K562 (cell line): Measurements from ENCODE around the gene CTDSP2.

Experiments used
- BRCA1 ChIP-seq, 2 experiments: fragments of 450-650 bp in 1 of 2; sonication (generic) in 1 of 2; formaldehyde crosslinking in 1 of 2; IDR thresholded peaks; 2 replicates each; pipeline versions ENCODE4 v1.5.0 to v1.6.1; 2017 to 2020; ENCODE audit warnings: mild to moderate bottlenecking in 1 of 2, missing genetic modification reagents in 1 of 2
- ELF4 ChIP-seq: fragments of 450-650 bp; formaldehyde crosslinking; IDR thresholded peaks from 2 replicates; pipeline ENCODE4 v1.4.0; 2022; ENCODE audit warnings: missing genetic modification characterization
- FOXA3 ChIP-seq, 2 experiments: fragments of 450-650 bp in 1 of 2; sonication (generic) in 1 of 2; formaldehyde crosslinking; IDR thresholded peaks in 1 of 2; conservative IDR thresholded peaks in 1 of 2; 2 replicates each; pipeline versions ENCODE4 v1.4.0 to v1.8.0; 2020 to 2022; ENCODE audit warnings: mild to moderate bottlenecking in 2 of 2, missing genetic modification reagents in 1 of 2
- ILK ChIP-seq: fragments of 450-650 bp; IDR thresholded peaks from 2 replicates; pipeline ENCODE4 v1.6.1; 2016; ENCODE audit warnings: missing genetic modification characterization, low read depth, mild to moderate bottlenecking, missing compliant biosample characterization, moderate library complexity, borderline replicate concordance
- KHSRP ChIP-seq: fragments of 450-650 bp; IDR thresholded peaks from 2 replicates; pipeline ENCODE4 v1.6.1; 2017
- NR3C1 ChIP-seq: sonication (generic); formaldehyde crosslinking; IDR thresholded peaks from 2 replicates; pipeline ENCODE4 v1.8.1; 2022; ENCODE audit warnings: missing genetic modification reagents
- RBBP5 ChIP-seq: fragments of 200-600 bp; sonication (generic); IDR thresholded peaks from 2 replicates; pipeline ENCODE4 v1.6.1; 2012; ENCODE audit warnings: borderline replicate concordance, mild to moderate bottlenecking, low read length, control low read depth, inconsistent platforms; ENCODE audit not compliant: insufficient read depth, poor library complexity, severe bottlenecking
- RERE ChIP-seq: sonication (generic); formaldehyde crosslinking; IDR thresholded peaks from 2 replicates; pipeline ENCODE4 v1.8.0; 2023; ENCODE audit warnings: missing genetic modification reagents, mild to moderate bottlenecking, borderline replicate concordance
- SP1 ChIP-seq: sonication (generic); formaldehyde crosslinking; IDR thresholded peaks from 2 replicates; pipeline ENCODE4 v1.8.1; 2022; ENCODE audit warnings: mild to moderate bottlenecking, missing genetic modification reagents
- TF ChIP-seq, protein P1 (sequence below): fragments of 450-650 bp; IDR thresholded peaks from 2 replicates; pipeline ENCODE4 v1.6.1; 2016; ENCODE audit warnings: low read depth
- TF ChIP-seq, protein P2 (sequence below): sonication (generic); formaldehyde crosslinking; IDR thresholded peaks from 2 replicates; pipeline ENCODE4 v1.5.0; 2020; ENCODE audit warnings: missing genetic modification reagents
- TF ChIP-seq, protein P3 (sequence below), 2 experiments: fragments of 450-650 bp in 1 of 2; IDR thresholded peaks; 2 replicates each; pipeline ENCODE4 v1.6.1; 2011 to 2017; ENCODE audit warnings: low read depth in 2 of 2, antibody characterized with exemption in 1 of 2, borderline replicate concordance in 1 of 2, low read length in 1 of 2, mild to moderate bottlenecking in 1 of 2, mixed read lengths in 1 of 2; ENCODE audit not compliant: control insufficient read depth in 1 of 2

- TF ChIP-seq SP1 (CRISPR knock-in tag) (no peak), RERE (CRISPR knock-in tag) (no peak), KHSRP (no peak), ELF4 (CRISPR knock-in tag) (no peak), BRCA1 (IDR thresholded peaks at IDR 0.05) (no peak), BRCA1 (CRISPR knock-in tag; IDR thresholded peaks at IDR 0.05) (no peak), RBBP5 (no peak), FOXA3 (CRISPR knock-in tag; conservative IDR thresholded peaks at IDR 0.05 in 1 of 2, IDR thresholded peaks at IDR 0.05 in 1 of 2) (no peak), ILK (tag) (no peak), NR3C1 (CRISPR knock-in tag) (no peak)
- TF ChIP-seq, protein P1, sequence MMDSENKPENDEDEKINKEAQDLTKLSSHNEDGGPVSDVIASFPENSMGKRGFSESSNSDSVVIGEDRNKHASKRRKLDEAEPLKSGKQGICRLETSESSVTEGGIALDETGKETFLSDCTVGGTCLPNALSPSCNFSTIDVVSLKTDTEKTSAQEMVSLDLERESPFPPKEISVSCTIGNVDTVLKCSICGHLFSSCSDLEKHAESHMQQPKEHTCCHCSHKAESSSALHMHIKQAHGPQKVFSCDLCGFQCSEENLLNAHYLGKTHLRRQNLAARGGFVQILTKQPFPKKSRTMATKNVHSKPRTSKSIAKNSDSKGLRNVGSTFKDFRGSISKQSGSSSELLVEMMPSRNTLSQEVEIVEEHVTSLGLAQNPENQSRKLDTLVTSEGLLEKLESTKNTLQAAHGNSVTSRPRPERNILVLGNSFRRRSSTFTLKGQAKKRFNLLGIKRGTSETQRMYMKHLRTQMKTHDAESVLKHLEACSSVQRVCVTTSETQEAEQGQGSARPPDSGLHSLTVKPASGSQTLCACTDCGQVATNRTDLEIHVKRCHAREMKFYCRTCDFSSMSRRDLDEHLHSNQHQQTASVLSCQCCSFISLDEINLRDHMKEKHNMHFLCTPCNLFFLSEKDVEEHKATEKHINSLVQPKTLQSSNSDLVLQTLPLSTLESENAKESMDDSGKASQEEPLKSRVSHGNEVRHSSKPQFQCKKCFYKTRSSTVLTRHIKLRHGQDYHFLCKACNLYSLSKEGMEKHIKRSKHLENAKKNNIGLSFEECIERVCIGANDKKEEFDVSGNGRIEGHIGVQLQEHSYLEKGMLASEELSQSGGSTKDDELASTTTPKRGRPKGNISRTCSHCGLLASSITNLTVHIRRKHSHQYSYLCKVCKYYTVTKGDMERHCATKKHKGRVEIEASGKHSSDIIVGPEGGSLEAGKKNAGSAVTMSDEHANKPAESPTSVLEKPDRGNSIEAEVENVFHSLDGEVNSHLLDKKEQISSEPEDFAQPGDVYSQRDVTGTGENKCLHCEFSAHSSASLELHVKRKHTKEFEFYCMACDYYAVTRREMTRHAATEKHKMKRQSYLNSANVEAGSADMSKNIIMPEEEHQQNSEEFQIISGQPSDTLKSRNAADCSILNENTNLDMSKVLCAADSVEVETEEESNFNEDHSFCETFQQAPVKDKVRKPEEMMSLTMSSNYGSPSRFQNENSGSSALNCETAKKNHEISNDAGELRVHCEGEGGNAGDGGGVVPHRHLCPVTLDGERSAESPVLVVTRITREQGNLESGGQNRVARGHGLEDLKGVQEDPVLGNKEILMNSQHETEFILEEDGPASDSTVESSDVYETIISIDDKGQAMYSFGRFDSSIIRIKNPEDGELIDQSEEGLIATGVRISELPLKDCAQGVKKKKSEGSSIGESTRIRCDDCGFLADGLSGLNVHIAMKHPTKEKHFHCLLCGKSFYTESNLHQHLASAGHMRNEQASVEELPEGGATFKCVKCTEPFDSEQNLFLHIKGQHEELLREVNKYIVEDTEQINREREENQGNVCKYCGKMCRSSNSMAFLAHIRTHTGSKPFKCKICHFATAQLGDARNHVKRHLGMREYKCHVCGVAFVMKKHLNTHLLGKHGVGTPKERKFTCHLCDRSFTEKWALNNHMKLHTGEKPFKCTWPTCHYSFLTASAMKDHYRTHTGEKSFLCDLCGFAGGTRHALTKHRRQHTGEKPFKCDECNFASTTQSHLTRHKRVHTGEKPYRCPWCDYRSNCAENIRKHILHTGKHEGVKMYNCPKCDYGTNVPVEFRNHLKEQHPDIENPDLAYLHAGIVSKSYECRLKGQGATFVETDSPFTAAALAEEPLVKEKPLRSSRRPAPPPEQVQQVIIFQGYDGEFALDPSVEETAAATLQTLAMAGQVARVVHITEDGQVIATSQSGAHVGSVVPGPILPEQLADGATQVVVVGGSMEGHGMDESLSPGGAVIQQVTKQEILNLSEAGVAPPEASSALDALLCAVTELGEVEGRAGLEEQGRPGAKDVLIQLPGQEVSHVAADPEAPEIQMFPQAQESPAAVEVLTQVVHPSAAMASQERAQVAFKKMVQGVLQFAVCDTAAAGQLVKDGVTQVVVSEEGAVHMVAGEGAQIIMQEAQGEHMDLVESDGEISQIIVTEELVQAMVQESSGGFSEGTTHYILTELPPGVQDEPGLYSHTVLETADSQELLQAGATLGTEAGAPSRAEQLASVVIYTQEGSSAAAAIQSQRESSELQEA = no peak
- TF ChIP-seq, protein P2, sequence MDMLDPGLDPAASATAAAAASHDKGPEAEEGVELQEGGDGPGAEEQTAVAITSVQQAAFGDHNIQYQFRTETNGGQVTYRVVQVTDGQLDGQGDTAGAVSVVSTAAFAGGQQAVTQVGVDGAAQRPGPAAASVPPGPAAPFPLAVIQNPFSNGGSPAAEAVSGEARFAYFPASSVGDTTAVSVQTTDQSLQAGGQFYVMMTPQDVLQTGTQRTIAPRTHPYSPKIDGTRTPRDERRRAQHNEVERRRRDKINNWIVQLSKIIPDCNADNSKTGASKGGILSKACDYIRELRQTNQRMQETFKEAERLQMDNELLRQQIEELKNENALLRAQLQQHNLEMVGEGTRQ (CRISPR knock-in tag) = no peak
- TF ChIP-seq, protein P3, sequence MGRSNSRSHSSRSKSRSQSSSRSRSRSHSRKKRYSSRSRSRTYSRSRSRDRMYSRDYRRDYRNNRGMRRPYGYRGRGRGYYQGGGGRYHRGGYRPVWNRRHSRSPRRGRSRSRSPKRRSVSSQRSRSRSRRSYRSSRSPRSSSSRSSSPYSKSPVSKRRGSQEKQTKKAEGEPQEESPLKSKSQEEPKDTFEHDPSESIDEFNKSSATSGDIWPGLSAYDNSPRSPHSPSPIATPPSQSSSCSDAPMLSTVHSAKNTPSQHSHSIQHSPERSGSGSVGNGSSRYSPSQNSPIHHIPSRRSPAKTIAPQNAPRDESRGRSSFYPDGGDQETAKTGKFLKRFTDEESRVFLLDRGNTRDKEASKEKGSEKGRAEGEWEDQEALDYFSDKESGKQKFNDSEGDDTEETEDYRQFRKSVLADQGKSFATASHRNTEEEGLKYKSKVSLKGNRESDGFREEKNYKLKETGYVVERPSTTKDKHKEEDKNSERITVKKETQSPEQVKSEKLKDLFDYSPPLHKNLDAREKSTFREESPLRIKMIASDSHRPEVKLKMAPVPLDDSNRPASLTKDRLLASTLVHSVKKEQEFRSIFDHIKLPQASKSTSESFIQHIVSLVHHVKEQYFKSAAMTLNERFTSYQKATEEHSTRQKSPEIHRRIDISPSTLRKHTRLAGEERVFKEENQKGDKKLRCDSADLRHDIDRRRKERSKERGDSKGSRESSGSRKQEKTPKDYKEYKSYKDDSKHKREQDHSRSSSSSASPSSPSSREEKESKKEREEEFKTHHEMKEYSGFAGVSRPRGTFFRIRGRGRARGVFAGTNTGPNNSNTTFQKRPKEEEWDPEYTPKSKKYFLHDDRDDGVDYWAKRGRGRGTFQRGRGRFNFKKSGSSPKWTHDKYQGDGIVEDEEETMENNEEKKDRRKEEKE (IDR thresholded peaks at IDR 0.05; ENCODE audit: borderline replicate concordance in 1 of 2, control insufficient read depth in 1 of 2, low read depth in 2 of 2, low read length in 1 of 2) = no peak
Observed at GRCh38 chr12:57886542-57886941, 40.0 kb upstream of the CTDSP2 start.
